GM21423 (cell line): ENCODE data around the gene COL18A1.

Source experiments
- ATAC-seq: cut with Tn5 transposase; IDR thresholded peaks from one replicate; pipeline ENCODE4 v1.9.1; 2021; ENCODE audit warnings: mild to moderate bottlenecking, moderate library complexity; ENCODE audit not compliant: unreplicated experiment

The COL18A1 gene

GRCh38 chr21:45396620-45396995, 8.4 kb upstream of the COL18A1 start:
- no peak for ATAC-seq

GRCh38 chr21:45397381-45397780, 7.6 kb upstream of the COL18A1 start:
- ATAC-seq: no peak

- ATAC-seq: no peak
These were observed 3.9 kb upstream of the COL18A1 start for GRCh38 chr21:45401054-45401518.

DNA sequence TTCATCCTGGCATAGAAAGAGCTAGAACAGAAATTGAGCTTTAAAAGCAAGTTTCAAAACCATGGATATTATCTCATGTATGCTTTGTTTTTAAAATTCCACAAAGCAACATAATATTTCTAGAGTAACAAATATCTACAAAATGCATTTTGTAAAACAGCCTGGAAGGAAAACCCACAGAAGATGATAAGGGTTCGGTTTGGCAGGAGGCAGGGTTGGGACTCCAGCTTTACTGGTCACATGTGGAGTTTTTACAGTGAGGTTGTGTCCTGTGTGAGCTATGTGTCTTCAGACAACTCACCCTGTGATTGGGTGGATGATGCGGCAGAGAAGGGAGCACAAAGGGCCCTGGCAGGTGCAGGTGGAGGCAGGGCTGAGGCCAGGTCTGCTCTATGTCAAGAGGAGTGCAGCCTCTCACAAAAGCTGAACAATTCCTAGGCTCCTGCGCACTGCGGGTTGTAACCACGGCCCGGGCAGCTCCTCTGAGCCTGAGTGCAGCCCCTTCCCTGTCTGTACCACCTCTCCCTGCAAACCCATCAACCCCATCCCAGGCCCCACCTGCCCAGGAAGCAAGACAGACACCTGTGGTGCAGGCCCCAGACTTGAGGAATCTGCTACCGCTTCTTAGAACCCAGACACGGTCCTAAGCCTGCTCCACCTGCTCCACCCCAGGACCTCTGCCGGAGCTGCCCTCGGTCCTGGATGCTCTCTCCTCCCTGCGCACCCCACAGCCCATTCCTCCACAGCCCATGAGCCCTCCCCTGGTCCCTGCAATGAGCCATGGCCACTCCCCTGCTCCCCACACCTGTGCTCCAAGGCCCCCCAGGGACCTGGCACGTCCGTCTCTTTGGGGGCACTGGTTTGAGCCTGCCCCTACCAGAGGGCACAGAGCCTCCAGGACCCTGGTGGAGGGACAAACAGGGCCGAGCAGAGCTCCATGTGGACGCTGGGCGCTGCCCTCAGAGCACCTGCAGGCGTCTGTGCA, 2.8 kb upstream of the COL18A1 start:
- ATAC-seq: no peak

- no peak for ATAC-seq
These were observed 1.7 kb upstream of the COL18A1 start for GRCh38 chr21:45403133-45403824.

DNA sequence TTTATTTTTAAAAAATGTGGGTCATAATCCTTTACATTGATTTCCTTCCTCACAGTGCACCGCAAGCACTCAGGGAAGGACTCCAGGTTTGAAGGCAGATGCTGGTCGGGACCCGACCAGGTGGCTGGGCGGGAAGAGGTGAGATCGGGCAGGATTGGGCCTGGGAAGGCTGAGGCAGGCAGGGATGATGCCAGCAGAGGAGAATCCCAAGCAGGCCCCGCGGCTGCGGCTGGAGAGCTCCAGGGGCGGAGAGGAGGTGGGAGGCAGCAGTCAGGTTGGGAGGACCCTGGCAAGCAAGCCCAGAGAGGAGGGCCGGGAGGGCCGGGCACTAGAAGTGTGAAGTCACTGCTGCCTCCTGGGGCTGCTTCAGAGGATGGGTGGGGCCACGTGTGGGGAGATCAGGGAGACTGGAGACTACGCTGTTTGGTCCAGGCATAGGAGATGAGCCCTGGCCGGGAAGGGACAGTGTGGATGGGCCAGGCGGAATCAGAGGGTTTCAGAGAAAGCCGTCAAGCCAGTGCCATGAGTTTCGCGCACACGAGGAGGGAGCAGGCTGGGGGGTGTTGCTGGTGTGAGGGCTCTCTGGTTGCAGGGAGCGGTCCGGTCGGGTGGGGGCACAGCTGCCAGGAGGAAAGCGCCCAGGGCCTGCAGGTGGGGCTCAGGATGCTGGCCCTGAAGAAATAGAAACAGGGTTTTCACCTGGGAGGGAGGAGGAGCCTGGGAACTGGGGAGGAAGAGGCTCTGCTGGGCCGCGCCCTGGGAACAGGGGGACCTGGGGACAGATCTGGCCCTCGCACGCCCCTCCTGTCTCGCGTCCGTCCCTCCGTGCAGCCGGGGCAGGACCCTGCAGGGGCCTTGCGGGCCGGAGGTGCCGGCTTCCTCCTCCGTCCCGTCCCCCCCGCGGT, 888 bp upstream of the COL18A1 start:
- no peak for ATAC-seq

DNA sequence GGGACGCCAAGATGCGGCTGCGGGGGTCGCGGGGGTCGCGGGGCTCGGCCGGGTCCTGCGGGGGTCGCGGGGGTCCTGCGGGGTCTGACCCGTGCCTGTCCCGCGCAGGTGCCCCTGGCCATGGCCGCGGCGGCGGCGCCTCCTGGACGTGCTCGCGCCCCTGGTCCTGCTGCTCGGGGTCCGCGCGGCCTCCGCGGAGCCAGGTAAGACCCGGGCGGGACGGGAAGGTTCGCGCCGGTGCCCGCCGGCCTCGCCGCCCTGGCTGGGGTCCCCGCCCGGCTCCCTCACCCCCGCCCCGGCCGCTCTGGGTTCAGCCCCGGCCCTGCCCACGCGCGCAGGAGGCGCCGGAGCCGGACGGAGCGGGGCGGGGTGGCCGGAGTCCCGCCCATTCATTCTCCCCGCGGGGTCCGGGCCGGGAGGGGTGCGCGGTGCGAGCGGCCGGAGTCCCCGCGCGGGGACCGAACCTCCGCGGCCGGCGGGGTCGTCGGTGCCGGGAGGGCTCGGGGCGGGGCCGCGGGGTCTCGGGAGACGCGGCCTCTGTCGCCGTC, 380 bp downstream of the COL18A1 start:
- ATAC-seq: no peak

DNA sequence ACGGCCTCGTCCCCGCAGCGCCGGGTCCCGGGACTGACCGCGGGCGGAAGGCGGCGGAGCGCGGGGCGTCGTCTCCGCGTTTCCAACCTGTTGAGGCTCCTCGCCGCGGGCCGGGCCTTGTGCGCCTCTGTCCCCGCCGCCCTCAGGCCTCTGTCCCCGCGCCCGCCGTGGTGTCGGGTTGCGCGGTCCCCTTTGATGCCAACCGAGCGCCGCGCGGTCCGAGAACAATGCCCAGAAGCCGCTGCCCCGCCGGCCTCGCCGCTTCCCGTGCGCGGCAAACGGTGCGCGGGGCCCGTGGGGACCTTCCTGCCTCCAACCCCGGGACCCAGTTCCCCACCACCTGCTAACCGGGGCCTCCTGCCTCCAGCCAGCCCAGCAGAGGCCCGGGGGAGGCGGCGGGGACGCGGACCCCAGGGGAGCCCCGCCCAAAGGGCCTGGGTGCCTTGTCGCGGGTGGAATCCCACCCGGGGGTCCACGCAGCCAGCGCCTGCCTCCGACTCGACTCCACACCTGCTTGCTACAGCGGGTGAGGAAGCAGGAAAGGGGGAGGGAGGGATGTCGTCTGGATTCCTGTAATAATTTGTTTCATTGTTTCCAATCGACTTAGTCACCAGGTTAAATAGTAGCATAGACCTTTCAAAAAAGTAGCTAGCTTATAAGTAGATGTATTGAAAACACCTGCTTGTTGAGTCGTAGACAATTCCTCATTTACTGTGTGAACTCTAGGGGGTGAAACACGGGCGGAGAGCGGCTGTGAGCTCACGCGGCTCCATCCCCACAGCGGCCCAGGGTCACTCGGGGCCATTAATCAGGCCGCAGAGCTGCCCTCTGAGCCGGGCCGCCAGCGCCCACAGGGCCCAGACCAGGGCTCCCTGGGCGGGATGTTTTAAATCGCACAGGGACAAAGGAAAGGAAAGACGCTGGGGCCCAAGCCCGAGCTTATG, 1.1 kb downstream of the COL18A1 start:
- no peak for ATAC-seq

DNA sequence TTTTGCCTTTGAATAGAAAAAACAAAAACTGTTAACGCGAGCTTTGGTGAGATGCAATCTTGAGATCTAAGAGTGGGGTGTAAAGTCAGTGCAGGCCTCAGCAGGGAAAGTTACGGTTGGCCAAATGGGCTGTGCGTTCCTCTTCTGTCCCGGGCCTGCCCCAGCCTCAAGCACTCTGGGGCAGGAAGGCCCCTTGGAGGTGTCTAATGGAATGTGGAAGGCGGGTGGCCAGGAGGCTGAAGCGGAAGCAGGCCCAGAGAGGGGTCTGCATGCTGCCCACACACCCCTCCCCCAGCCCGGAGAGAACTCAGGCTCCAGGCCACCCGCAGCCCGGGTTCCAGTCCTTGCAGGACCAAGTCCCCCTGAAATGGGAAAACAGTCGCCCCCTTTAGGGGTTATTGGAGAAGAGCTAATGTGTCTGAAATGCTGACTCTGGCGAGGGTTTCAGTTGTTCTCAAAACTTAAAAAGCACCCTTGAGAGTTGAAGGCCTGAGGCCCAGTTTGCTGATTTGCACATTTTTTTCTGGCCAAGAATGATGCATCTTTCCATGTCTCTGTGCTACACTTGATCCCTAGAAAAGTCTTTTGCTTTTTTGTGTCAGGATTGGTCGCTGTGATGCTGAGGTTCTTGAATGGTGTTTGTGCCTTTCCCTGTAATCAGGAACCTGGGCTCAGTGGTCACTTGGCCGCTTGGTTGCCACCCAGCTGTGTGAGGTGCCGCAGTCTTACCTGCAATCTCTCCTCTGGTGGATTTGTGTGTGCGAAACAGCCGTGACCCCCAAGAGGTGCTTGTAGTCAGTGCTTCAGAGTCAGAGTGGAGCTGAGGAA, 2.0 kb downstream of the COL18A1 start:
- ATAC-seq: no peak

- no peak for ATAC-seq
These were observed 2.8 kb downstream of the COL18A1 start for GRCh38 chr21:45407629-45408247.

- ATAC-seq: no peak
These were observed 3.4 kb downstream of the COL18A1 start for GRCh38 chr21:45408271-45408791.

- no peak for ATAC-seq
These were observed 3.9 kb downstream of the COL18A1 start for GRCh38 chr21:45408801-45409261.

DNA sequence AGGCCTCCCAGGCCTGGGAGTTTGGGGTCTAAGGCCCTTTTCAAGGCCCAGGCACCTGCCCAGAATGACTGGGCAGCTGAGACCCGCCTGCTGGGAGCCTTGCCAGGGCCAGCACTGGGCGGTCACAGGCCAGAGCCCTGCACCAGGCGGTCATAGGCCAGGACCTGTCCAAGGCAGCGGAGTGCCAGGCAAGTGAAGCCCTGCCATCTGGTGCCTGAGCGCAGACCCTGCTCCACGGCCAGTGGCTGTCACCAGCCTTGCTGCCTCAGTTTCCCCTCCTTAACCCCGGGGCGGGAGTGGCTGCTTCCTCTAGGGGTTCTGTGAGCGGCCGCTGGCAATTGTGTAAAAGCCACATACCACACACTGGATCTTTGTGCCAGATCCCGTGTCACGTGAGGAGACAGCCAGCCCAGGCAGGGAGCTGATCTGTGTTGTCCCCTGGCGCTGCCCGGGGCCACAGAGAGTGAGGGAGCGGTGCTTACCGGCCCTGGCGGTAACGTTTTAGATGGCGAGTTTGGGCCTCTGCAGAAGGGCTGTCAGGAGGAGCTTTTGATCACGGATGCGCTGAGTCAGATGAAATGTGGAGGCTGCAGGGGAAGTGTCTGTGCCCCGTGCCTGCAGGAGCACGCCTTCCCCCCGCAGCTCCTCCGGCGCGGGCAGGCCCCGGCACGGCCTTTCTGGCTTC, 4.6 kb downstream of the COL18A1 start:
- ATAC-seq: no peak

DNA sequence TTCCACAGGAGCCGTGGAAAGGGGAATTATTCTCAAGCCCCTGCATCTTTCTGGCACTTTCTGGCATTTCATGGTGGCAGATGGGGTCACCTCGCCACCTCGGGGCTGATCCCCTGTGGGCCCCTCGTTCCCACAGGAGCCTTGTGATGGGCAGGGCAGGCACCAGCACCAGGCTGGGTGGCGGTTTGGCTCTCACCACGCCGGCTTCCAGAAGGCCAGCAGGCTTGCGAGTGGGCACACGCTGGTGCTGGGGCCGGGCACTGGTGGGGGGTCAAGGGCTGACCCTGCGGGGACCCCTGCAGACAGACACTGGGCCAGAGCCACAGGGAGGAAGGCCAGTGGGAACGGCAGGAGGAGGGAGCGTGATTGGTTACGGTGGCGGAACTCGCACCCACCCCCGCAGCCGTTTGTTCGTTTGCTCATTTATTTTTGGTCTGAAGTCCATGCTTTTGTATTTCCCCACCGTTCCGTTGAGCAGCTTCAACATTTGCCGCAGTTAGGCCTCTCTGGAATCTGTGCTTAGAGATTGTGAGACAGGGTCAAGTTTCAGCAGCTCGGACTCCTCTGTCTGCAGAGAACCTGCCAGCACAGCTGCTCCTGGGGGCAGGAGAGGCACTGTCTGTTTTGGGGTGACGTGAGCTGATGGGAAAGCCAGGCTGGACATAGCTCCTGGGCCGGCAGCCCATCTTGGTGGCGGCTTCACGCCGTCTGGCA, 5.3 kb downstream of the COL18A1 start:
- no peak for ATAC-seq

DNA sequence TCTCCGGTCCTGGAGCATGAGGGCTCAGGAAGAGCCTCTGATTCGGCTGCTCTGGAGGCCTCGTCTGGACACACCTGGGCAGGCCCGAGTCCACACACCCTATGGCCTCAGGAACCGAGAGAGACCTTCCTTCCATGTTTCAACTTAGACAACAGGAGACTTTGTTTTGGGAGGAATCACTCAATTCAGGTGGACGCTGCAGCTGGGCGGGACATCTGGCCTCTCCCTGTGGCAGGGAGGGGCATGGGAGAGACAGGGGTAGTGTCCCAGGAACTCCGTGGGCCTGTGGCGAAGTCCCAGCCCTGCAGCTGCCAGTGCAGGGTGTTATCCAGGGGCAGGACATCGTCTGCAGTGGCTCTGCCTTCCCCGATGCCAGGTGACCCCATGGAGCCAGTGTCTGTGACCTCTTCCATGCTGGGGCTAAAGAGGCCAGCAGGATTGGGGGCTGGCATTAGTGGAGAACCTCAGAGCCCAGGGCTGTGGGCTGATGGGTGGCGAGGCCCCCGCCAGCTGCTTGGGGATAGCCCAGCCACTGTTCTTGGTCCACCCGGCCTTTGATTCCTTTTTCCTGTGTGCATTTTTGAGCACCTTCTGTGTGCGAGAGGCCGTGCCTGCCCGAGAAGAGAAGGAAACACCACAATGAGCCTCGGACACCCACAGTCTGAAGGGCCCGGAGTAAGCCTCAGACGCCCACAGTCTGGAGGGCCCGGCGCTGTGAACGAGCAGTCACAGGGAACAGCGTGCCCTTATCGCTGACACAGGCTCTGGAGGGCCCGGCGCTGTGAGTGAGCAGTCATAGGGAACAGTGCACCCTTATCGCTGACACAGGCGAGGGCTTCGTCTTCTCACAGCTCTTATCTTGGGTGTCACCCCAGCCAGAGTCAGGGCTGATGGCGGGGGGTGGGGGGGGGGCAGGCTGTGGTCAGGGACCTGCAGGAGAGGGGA, 6.2 kb downstream of the COL18A1 start:
- no peak for ATAC-seq

- no peak for ATAC-seq
These were observed 6.8 kb downstream of the COL18A1 start for GRCh38 chr21:45411810-45412206.
